ENCODE measurements around the gene MAN1A1.

MAN1A1 gene

GRCh38 chr6:119192200-119192599, 157.4 kb downstream of the MAN1A1 start:
- TF ChIP-seq, protein P1, sequence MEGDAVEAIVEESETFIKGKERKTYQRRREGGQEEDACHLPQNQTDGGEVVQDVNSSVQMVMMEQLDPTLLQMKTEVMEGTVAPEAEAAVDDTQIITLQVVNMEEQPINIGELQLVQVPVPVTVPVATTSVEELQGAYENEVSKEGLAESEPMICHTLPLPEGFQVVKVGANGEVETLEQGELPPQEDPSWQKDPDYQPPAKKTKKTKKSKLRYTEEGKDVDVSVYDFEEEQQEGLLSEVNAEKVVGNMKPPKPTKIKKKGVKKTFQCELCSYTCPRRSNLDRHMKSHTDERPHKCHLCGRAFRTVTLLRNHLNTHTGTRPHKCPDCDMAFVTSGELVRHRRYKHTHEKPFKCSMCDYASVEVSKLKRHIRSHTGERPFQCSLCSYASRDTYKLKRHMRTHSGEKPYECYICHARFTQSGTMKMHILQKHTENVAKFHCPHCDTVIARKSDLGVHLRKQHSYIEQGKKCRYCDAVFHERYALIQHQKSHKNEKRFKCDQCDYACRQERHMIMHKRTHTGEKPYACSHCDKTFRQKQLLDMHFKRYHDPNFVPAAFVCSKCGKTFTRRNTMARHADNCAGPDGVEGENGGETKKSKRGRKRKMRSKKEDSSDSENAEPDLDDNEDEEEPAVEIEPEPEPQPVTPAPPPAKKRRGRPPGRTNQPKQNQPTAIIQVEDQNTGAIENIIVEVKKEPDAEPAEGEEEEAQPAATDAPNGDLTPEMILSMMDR (conservative IDR thresholded peaks at IDR 0.05) = no peak
- no peak overlapping the region for H3K27ac ChIP-seq

- TF ChIP-seq, protein P1 (conservative IDR thresholded peaks at IDR 0.05) = no peak
- no peak overlapping the region for H3K27ac ChIP-seq
These were observed 159.4 kb downstream of the MAN1A1 start for GRCh38 chr6:119190176-119190575.

DNA sequence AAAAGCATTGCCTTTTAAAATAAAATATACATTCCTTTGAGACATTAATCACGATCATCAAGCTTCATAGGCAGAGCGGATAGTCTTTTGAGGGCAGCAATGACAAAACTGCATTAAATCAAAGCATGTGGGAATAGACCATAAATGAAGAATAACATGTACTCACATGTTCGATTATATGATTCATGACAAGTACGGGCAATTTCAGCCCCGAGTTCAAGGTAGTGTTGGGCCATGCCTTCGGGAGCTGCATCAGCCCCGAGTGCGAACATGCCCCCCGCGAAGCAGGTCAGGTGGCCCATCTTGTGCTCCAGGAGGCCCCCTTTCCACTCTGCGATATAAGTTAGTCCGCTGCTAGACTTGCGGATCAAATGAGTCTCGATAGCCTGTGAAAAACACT, 160.1 kb downstream of the MAN1A1 start:
- no peak overlapping the region for H3K27ac ChIP-seq
- TF ChIP-seq, protein P1 (conservative IDR thresholded peaks at IDR 0.05) = no peak

DNA sequence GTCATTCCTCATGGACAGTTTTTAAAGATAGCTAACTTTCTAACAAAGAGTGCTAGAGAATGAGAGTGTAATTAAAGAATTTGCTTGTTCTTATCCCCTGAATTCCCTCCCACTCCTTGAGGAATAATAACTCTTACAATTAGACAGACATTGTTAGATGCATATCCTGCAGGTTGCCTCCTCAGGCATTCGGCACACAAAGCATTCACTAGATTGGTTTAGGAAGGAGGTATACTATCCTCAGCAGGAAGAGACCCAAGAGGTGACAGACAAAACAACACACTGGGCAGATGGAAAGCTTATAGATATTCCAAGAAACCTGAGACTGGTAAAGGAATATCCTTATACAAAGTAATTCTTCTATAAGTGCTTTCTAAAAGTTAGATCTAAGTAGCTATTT, 162.0 kb downstream of the MAN1A1 start:
- TF ChIP-seq, protein P1 (conservative IDR thresholded peaks at IDR 0.05) = no peak

GRCh38 chr6:119186490-119186889, 163.1 kb downstream of the MAN1A1 start:
- TF ChIP-seq, protein P1 (conservative IDR thresholded peaks at IDR 0.05) = no peak
- H3K27ac ChIP-seq = no peak overlapping the region

More for the DNA sequence above, 162.0 kb downstream of the MAN1A1 start:
- H3K27ac ChIP-seq = no peak overlapping the region

DNA sequence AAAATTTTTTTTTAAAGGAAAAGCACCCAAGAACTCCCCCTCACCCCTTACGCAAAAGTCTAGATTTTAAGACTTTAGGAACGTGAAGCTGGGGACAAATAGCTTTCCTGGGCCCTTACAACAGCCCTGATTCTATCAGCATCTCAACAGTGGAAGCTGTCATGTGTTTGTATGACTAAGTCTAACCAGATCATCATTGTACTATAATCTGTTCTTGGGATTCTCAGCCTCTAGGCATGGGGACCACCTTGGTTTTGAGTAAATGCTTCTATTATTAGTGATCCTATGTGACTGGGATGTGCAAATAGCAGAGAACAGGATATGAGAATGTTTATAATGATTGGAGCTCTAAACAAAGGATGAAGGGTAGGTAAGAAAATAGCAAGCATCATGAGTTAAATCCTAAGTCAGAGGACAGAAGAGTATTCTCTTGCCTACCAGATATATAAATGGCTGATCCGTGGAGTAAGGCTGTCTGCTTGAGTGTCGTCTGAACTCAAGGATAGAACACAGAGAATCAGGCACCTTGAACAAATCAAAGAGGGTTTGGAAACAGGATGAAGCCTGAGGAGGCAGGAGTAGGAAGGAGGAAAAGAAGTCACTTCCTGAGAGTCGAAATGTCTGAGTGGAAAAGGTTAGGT, 165.4 kb downstream of the MAN1A1 start:
- TF ChIP-seq, protein P1 (conservative IDR thresholded peaks at IDR 0.05) = no peak
- no peak overlapping the region for H3K27ac ChIP-seq

- no peak overlapping the region for H3K27ac ChIP-seq
- TF ChIP-seq, protein P1 (conservative IDR thresholded peaks at IDR 0.05) = no peak
These were observed 166.1 kb downstream of the MAN1A1 start for GRCh38 chr6:119183457-119183856.
